Panc1 (cell line): ENCODE data around the gene MRAS. TPM values are rescaled to one million over a fixed set of nuclear protein-coding genes. Genes with fewer than 3 reads are reported as not detected.

Experiments used
- ATAC-seq: fragments of 200-7000 bp; cut with Tn5 transposase; 2 replicates; pipeline ENCODE4 v1.9.1; 2020; ENCODE audit warnings: mild to moderate bottlenecking, moderate library complexity
- BruUV-seq: library from RNA; stranded (reverse); fragments of 400-500 nt; replicated peaks from 2 replicates; lab custom pipeline; 2021; lab: Mats Ljungman, UMichigan
- CTCF ChIA-PET: fragments of 300-600 bp; sonication (Branson Sonifier 250); formaldehyde crosslinking; loops from one replicate; lab custom pipeline; 2022; ENCODE audit warnings: antibody characterized with exemption; lab: Charles Lee
- POLR2A ChIA-PET: fragments of 300-600 bp; sonication (Branson Sonifier 250); formaldehyde crosslinking; loops from one replicate; lab custom pipeline; 2022; ENCODE audit warnings: antibody characterized with exemption; lab: Charles Lee
- DNase-seq: peaks from one replicate; pipeline ENCODE4 v3.0.0-alpha.2; 2010; ENCODE audit warnings: low read depth, low spot score
- H3K27ac ChIP-seq: 2 replicates; pipeline ENCODE4 v1.5.1; 2011; ENCODE audit warnings: mild to moderate bottlenecking, low read length, inconsistent platforms
- H3K27me3 ChIP-seq: fragments of 200-500 bp; sonication (Bioruptor generic); 2 replicates; pipeline ENCODE4 v1.6.0; 2014; ENCODE audit warnings: low read length, inconsistent platforms; ENCODE audit not compliant: control insufficient read depth, insufficient read depth
- H3K36me3 ChIP-seq: fragments of 200-500 bp; sonication (Bioruptor generic); 2 replicates; pipeline ENCODE4 v1.5.1; 2014; ENCODE audit warnings: inconsistent platforms, mild to moderate bottlenecking, low read length, moderate library complexity; ENCODE audit not compliant: control insufficient read depth, insufficient read depth
- H3K4me1 ChIP-seq: 2 replicates; pipeline ENCODE4 v1.5.1; 2011; ENCODE audit warnings: inconsistent platforms, mild to moderate bottlenecking, low read length, moderate library complexity; ENCODE audit not compliant: control insufficient read depth, insufficient read depth
- H3K4me3 ChIP-seq, 2 experiments: 2 replicates each; pipeline ENCODE4 v1.5.1; 2011 to 2012; ENCODE audit warnings: low read depth in 2 of 2, low read length in 2 of 2, mild to moderate bottlenecking in 2 of 2, inconsistent platforms in 1 of 2, moderate library complexity in 1 of 2
- H3K9me3 ChIP-seq: fragments of 200-500 bp; sonication (Bioruptor generic); 2 replicates; pipeline ENCODE4 v1.5.1; 2014; ENCODE audit warnings: low read depth, mild to moderate bottlenecking, inconsistent platforms, low read length, moderate library complexity; ENCODE audit not compliant: control insufficient read depth, insufficient read depth
- CTCF ChIP-seq: fragments of 450-650 bp; IDR thresholded peaks from 2 replicates; pipeline ENCODE4 v1.5.1; 2017; ENCODE audit warnings: mild to moderate bottlenecking
- POLR2AphosphoS5 ChIP-seq: IDR thresholded peaks from 2 replicates; pipeline ENCODE4 v1.6.1; 2012; ENCODE audit warnings: mild to moderate bottlenecking, low read depth, low read length, moderate library complexity
- REST ChIP-seq, 2 experiments: IDR thresholded peaks; 2 replicates each; pipeline ENCODE4 v1.6.1; 2011 to 2012; ENCODE audit warnings: low read depth in 2 of 2, control low read depth in 1 of 2, low read length in 1 of 2, mild to moderate bottlenecking in 1 of 2, moderate library complexity in 1 of 2; ENCODE audit not compliant: insufficient read depth in 1 of 2
- SIN3A ChIP-seq: IDR thresholded peaks from 2 replicates; pipeline ENCODE4 v1.6.1; 2012; ENCODE audit warnings: low read depth, mild to moderate bottlenecking, low read length, moderate library complexity, borderline replicate concordance; ENCODE audit not compliant: insufficient read depth
- TCF7L2 ChIP-seq: IDR thresholded peaks from 2 replicates; pipeline ENCODE4 v1.6.1; 2011; ENCODE audit warnings: mild to moderate bottlenecking, low read depth, low read length, inconsistent platforms
- in situ Hi-C: cut with HindIII; loops from 2 replicates; pipeline ENCODE4 v1.10.0; 2016; ENCODE audit warnings: low sequenced_read_pairs, low pct_unique_long_range_greater_than_20kb
- intact Hi-C: fragments of 100-400 bp; cut with micrococcal nuclease; formaldehyde crosslinking; loops from one replicate; pipeline ENCODE4 v1.10.0; 2022; ENCODE audit not compliant: unreplicated experiment
- total RNA-seq: library from RNA; stranded (reverse); gene quantifications from one replicate; pipeline ENCODE4 v1.2.1, GENCODE V29; 2021; ENCODE audit not compliant: unreplicated experiment

Gene MRAS
- total RNA-seq, 1 experiment from 2014 or later: 14.2 TPM

- ChIA-PET POLR2A (no interaction called here), CTCF (interaction anchor here (0.6 kb wide), 2 partner anchors 183 to 562 kb away, joined by 4 to 5 read pairs; no protein-coding TSS in a partner anchor)
- Histone ChIP-seq H3K9me3 (no peaks in the 10 kb centered on the region), H3K27ac (no peak overlapping the region), H3K4me1 (no peaks in the 10 kb centered on the region), H3K27me3 (no peaks in the 10 kb centered on the region; the same call in 1 of the 2 replicates), H3K36me3 (no peaks in the 10 kb centered on the region), H3K4me3 (no peak overlapping the region)
- ATAC-seq: 0 out of 2 replicates have a peak, but pooled peaks have one; percentile 24
- TF ChIP-seq REST (IDR thresholded peaks at IDR 0.05; ENCODE audit: insufficient read depth in 1 of 2, low read depth in 2 of 2, low read length in 1 of 2) (no peak), TCF7L2 (no peak), CTCF (no peak), POLR2AphosphoS5 (no peak), SIN3A (no peak)
- DNase-seq: no peak
- BruUV-seq: no TSS peak
- in situ Hi-C loops: no loop called here
- intact Hi-C loops: no loop called here
Observed at GRCh38 chr3:138371070-138371965, 22.9 kb downstream of the MRAS start.

- intact Hi-C loops (no loop called here), in situ Hi-C loops (no loop called here)
- DNase-seq: no peak
- no peaks in the 10 kb centered on the region for H3K36me3 ChIP-seq
- CTCF ChIA-PET: no interaction called here
- no peaks in the 10 kb centered on the region for H3K4me1 ChIP-seq
- no peaks in the 10 kb centered on the region; the same call in 1 of the 2 replicates for H3K27me3 ChIP-seq
- no peak overlapping the region for H3K27ac ChIP-seq
- no peak for ATAC-seq
- H3K9me3 ChIP-seq: no peaks in the 10 kb centered on the region
- H3K4me3 ChIP-seq: no peak overlapping the region
- TF ChIP-seq REST (IDR thresholded peaks at IDR 0.05; ENCODE audit: insufficient read depth in 1 of 2, low read depth in 2 of 2, low read length in 1 of 2): no peak
- POLR2A ChIA-PET: no interaction called here
- BruUV-seq: no TSS peak
Observed at GRCh38 chr3:138373087-138373735, 24.8 kb downstream of the MRAS start.
